SJCRH30 (cell line): Measurements from ENCODE around the gene TDP1. TPM values are rescaled to one million over a fixed set of nuclear protein-coding genes. Genes with fewer than 3 reads are reported as not detected.
"Not testable (repeated sequence)": the region's sequence is repeated elsewhere in the genome, so short reads cannot be mapped to it uniquely, and the experiment has no call there.

Experiments used
- DNase-seq, 2 experiments: peaks; one replicate each; pipeline ENCODE4 v3.0.0-alpha.2; 2015 to 2020
- H3K27ac ChIP-seq: fragments of 250-450 bp; sonication (Bioruptor Pico); 2 replicates; pipeline ENCODE4 v1.5.1; 2020; ENCODE audit warnings: mild to moderate bottlenecking, moderate library complexity
- H3K27me3 ChIP-seq: fragments of 250-450 bp; sonication (Bioruptor Pico); 2 replicates; pipeline ENCODE4 v1.5.1; 2020; ENCODE audit warnings: mild to moderate bottlenecking, moderate library complexity
- H3K36me3 ChIP-seq: fragments of 250-450 bp; sonication (Bioruptor Pico); 2 replicates; pipeline ENCODE4 v1.5.1; 2020; ENCODE audit warnings: mild to moderate bottlenecking, moderate library complexity
- H3K4me1 ChIP-seq: fragments of 250-450 bp; sonication (Bioruptor Pico); 2 replicates; pipeline ENCODE4 v1.5.1; 2020; ENCODE audit warnings: mild to moderate bottlenecking, moderate library complexity
- H3K4me3 ChIP-seq: fragments of 250-450 bp; sonication (Bioruptor Pico); 2 replicates; pipeline ENCODE4 v1.5.1; 2020; ENCODE audit warnings: mild to moderate bottlenecking, moderate library complexity
- H3K9me3 ChIP-seq: fragments of 250-450 bp; sonication (Bioruptor Pico); replicated peaks from 2 replicates; pipeline ENCODE4 v1.5.1; 2020; ENCODE audit warnings: mild to moderate bottlenecking, moderate library complexity
- total RNA-seq: library from RNA; depleted of rRNA; stranded (reverse); fragments of >200 nt; shearing (Covaris generic); gene quantifications from 2 replicates; pipeline ENCODE4 v1.2.3, GENCODE V29; 2014; rRNA removed

TDP1 gene
- total RNA-seq, 1 experiment from 2014 or later: 58.5 TPM

GRCh38 chr14:90062127-90062794 is 106.5 kb downstream of the TDP1 start:
- Histone ChIP-seq H3K4me1 (no peaks in the 10 kb centered on the region; the same call in 1 of the 2 replicates), H3K9me3 (no peaks in the 10 kb centered on the region), H3K4me3 (peak overlapping the region; percentile 56), H3K36me3 (no peaks in the 10 kb centered on the region), H3K27ac (no peak overlapping the region), H3K27me3 (no peaks in the 10 kb centered on the region)
- peak; percentile 61 to 64 for DNase-seq

GRCh38 chr14:90062822-90063539 is 107.3 kb downstream of the TDP1 start:
- no peaks in the 10 kb centered on the region for H3K36me3 ChIP-seq
- no peaks in the 10 kb centered on the region for H3K27me3 ChIP-seq
- H3K27ac ChIP-seq: no peak overlapping the region
- H3K9me3 ChIP-seq: no peaks in the 10 kb centered on the region
- DNase-seq: no peak
- peak overlapping the region; percentile 56 for H3K4me3 ChIP-seq
- H3K4me1 ChIP-seq: no peaks in the 10 kb centered on the region; the same call in 1 of the 2 replicates

- H3K4me3 ChIP-seq: no peak overlapping the region
- no peak for DNase-seq
Measured at GRCh38 chr14:90072350-90072749, 116.6 kb downstream of the TDP1 start.

GRCh38 chr14:90079576-90079975 is 123.8 kb downstream of the TDP1 start:
- Histone ChIP-seq H3K27me3 (no peaks in the 10 kb centered on the region), H3K4me3 (no peak overlapping the region), H3K9me3 (no peaks in the 10 kb centered on the region), H3K4me1 (no peaks in the 10 kb centered on the region), H3K36me3 (no peaks in the 10 kb centered on the region), H3K27ac (no peak overlapping the region)
- no peak for DNase-seq

More at GRCh38 chr14:90072350-90072749, 116.6 kb downstream of the TDP1 start:
- no peaks in the 10 kb centered on the region for H3K36me3 ChIP-seq
- H3K4me1 ChIP-seq: no peaks in the 10 kb centered on the region
- H3K27ac ChIP-seq: no peak overlapping the region
- H3K9me3 ChIP-seq: no peaks in the 10 kb centered on the region
- H3K27me3 ChIP-seq: no peaks in the 10 kb centered on the region

DNA sequence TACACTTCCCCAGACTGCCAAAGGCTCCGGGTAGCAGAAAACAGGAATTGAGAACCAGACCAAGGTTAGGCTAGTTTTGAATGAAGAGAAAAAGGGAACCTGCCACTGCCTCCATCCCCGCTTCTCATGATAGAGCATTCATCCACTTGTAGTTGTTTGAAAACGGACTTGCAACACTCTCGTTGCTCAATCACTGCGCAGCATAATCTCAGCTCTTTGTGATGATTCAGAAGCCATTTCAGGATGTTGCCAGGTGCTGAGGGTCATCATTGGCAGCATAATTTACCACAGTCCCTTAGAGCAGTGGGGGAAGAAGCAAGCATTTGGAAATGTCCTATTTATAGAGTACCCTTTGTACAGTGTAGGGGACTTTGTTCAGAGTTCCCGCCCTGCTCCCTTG is 131.7 kb downstream of the TDP1 start:
- Histone ChIP-seq H3K4me1 (peaks cover 7% of the 10 kb centered on the region; the same call in 1 of the 2 replicates), H3K36me3 (no peaks in the 10 kb centered on the region), H3K9me3 (no peaks in the 10 kb centered on the region), H3K4me3 (no peak overlapping the region), H3K27ac (no peak overlapping the region), H3K27me3 (no peaks in the 10 kb centered on the region)
- no peak for DNase-seq

GRCh38 chr14:90088176-90088575 is 132.4 kb downstream of the TDP1 start:
- no peak for DNase-seq
- H3K27ac ChIP-seq: no peak overlapping the region
- no peak overlapping the region for H3K4me3 ChIP-seq
- H3K27me3 ChIP-seq: no peaks in the 10 kb centered on the region
- H3K9me3 ChIP-seq: no peaks in the 10 kb centered on the region
- peaks cover 7% of the 10 kb centered on the region; the same call in 1 of the 2 replicates for H3K4me1 ChIP-seq
- no peaks in the 10 kb centered on the region for H3K36me3 ChIP-seq

- not testable (repeated sequence) for H3K36me3 ChIP-seq, DNase-seq, H3K27ac ChIP-seq, H3K27me3 ChIP-seq, H3K4me1 ChIP-seq, H3K4me3 ChIP-seq, H3K9me3 ChIP-seq
Measured at GRCh38 chr14:90089486-90089885, 133.8 kb downstream of the TDP1 start.

- H3K27ac ChIP-seq: no peak overlapping the region
- DNase-seq: peak; percentile 9 to 52
Measured at GRCh38 chr14:90091393-90091792, 135.7 kb downstream of the TDP1 start.

DNA sequence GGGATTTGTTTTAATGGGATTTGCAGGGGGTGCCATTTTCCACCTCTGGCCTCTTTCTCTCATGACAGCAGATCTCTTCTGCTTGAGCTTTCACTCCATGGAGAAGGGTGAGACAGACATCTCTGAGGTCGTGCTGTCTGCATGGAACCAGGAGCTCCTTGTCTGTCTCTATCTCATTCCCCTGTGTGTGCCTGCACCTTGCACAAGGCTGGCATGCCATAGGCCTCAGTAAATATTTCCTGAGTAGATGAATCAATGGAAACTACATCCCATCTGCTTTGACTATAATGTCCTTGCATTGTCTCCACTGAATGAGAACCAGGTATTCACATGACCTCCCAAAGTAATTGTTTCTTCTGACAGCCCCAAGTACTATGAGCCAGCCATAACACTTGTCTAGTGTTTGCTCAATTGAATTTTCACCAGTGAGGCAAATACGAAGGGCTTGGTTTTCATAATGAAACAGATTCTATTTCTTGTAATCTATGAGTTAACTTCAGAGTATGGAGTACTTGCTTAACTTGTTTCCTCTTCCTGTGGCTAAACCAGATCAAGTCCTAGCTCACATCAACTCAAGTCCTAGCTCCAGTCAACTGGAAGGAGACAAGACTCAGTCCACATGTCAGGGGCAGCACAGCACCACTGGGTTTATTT is 138.3 kb downstream of the TDP1 start:
- H3K36me3 ChIP-seq: no peaks in the 10 kb centered on the region
- no peaks in the 10 kb centered on the region for H3K9me3 ChIP-seq
- no peak for DNase-seq
- no peak overlapping the region for H3K27ac ChIP-seq
- no peak overlapping the region for H3K4me3 ChIP-seq
- no peaks in the 10 kb centered on the region for H3K27me3 ChIP-seq
- H3K4me1 ChIP-seq: peaks cover 16% of the 10 kb centered on the region; the same call in 1 of the 2 replicates

More at GRCh38 chr14:90091393-90091792, 135.7 kb downstream of the TDP1 start:
- Histone ChIP-seq H3K36me3 (no peaks in the 10 kb centered on the region), H3K27me3 (no peaks in the 10 kb centered on the region), H3K4me1 (peaks cover 7% of the 10 kb centered on the region; the same call in 1 of the 2 replicates), H3K4me3 (no peak overlapping the region), H3K9me3 (no peaks in the 10 kb centered on the region)

Other genes with a start within 250 kb of the TDP1 start
- 14.8 and 15.3 TPM in 2 replicates for gene EFCAB11, start 1.2 kb upstream of the TDP1 start, total RNA-seq
- 1.3 and 2.0 TPM in 2 replicates for gene KCNK13, start 106.1 kb downstream of the TDP1 start, total RNA-seq